IMR-90 (cell line): ENCODE measurements around the gene DNAJC12. TPM values are rescaled to one million over a fixed set of nuclear protein-coding genes. Genes with fewer than 3 reads are reported as not detected.

Source experiments
- ATAC-seq: fragments of 200-7000 bp; cut with Tn5 transposase; 2 replicates; pipeline ENCODE4 v1.9.1; 2020; ENCODE audit warnings: low read depth, mild to moderate bottlenecking, moderate library complexity
- BruUV-seq: library from RNA; stranded (reverse); fragments of 400-500 nt; replicated peaks from 2 replicates; lab custom pipeline; 2021; lab: Mats Ljungman, UMichigan
- CTCF ChIA-PET: fragments of 300-600 bp; formaldehyde crosslinking; extraction: SDS; loops from one replicate; lab custom pipeline; 2021; ENCODE audit warnings: antibody characterized with exemption; lab: Yijun Ruan, JAX
- POLR2A ChIA-PET: fragments of 300-600 bp; sonication (Branson Sonifier 250); formaldehyde crosslinking; loops from one replicate; lab custom pipeline; 2022; ENCODE audit warnings: antibody characterized with exemption; ENCODE audit not compliant: unreplicated experiment; lab: Charles Lee
- DNase-seq: peaks from one replicate; pipeline ENCODE4 v3.0.0; 2013
- H2AFZ ChIP-seq: replicated peaks from 2 replicates; pipeline ENCODE3; 2013; ENCODE audit warnings: low read length, mild to moderate bottlenecking; ENCODE audit not compliant: poor library complexity
- H2AK5ac ChIP-seq: 2 replicates; pipeline ENCODE4 v1.6.1; 2013; ENCODE audit warnings: low read depth, low read length, inconsistent platforms
- H2AK9ac ChIP-seq: replicated peaks from 2 replicates; pipeline ENCODE3; 2013; ENCODE audit warnings: mild to moderate bottlenecking, low read depth, low read length, moderate library complexity; ENCODE audit not compliant: poor library complexity
- H2BK120ac ChIP-seq: 2 replicates; pipeline ENCODE4 v1.6.1; 2013; ENCODE audit warnings: low read depth, low read length, inconsistent platforms
- H2BK15ac ChIP-seq: 3 replicates; pipeline ENCODE4 v1.6.1; 2013; ENCODE audit warnings: low read depth, low read length, inconsistent platforms
- H2BK20ac ChIP-seq: 2 replicates; pipeline ENCODE4 v1.6.1; 2013; ENCODE audit warnings: low read depth, mild to moderate bottlenecking, inconsistent platforms, low read length, moderate library complexity
- H2BK5ac ChIP-seq: 2 replicates; pipeline ENCODE4 v1.6.1; 2013; ENCODE audit warnings: mild to moderate bottlenecking, low read depth, low read length, inconsistent platforms; ENCODE audit not compliant: poor library complexity, severe bottlenecking
- H3K14ac ChIP-seq: replicated peaks from 2 replicates; pipeline ENCODE4 v1.6.1; 2013; ENCODE audit warnings: low read depth, low read length, inconsistent platforms
- H3K18ac ChIP-seq: 2 replicates; pipeline ENCODE4 v1.6.1; 2013; ENCODE audit warnings: low read depth, low read length, control low read depth
- H3K23ac ChIP-seq: 2 replicates; pipeline ENCODE4 v1.6.1; 2013; ENCODE audit warnings: low read depth, low read length, inconsistent platforms
- H3K27ac ChIP-seq: 2 replicates; pipeline ENCODE4 v1.5.1; 2013; ENCODE audit warnings: mild to moderate bottlenecking, control low read depth, low read length; ENCODE audit not compliant: insufficient read depth
- H3K27me3 ChIP-seq: 2 replicates; pipeline ENCODE4 v1.6.1; 2013; ENCODE audit warnings: low read length; ENCODE audit not compliant: control insufficient read depth, insufficient read depth
- H3K36me3 ChIP-seq: 2 replicates; pipeline ENCODE4 v1.6.1; 2013; ENCODE audit warnings: low read length, mixed read lengths; ENCODE audit not compliant: control insufficient read depth, insufficient read depth
- H3K4ac ChIP-seq: 2 replicates; pipeline ENCODE4 v1.6.1; 2013; ENCODE audit warnings: low read depth, low read length, inconsistent platforms
- H3K4me1 ChIP-seq: 2 replicates; pipeline ENCODE4 v1.6.1; 2013; ENCODE audit warnings: low read length, mixed read lengths; ENCODE audit not compliant: control insufficient read depth, insufficient read depth
- H3K4me2 ChIP-seq: 2 replicates; pipeline ENCODE4 v1.6.1; 2013; ENCODE audit warnings: low read depth, mild to moderate bottlenecking, control low read depth, low read length, moderate library complexity
- H3K4me3 ChIP-seq: 2 replicates; pipeline ENCODE4 v1.5.1; 2013; ENCODE audit warnings: low read depth, mild to moderate bottlenecking, control low read depth, low read length, moderate library complexity; ENCODE audit not compliant: insufficient read depth
- H3K56ac ChIP-seq: 2 replicates; pipeline ENCODE4 v1.6.1; 2013; ENCODE audit warnings: low read length, inconsistent platforms; ENCODE audit not compliant: insufficient read depth; ENCODE audit errors: extremely low read depth
- H3K79me1 ChIP-seq, 2 experiments: 2 replicates each; pipeline ENCODE4 v1.6.1; 2013; ENCODE audit warnings: low read length in 2 of 2, inconsistent platforms in 1 of 2, low read depth in 1 of 2
- H3K9ac ChIP-seq: 2 replicates; pipeline ENCODE4 v1.6.1; 2013; ENCODE audit warnings: low read depth, low read length, control low read depth
- H3K9me1 ChIP-seq: 2 replicates; pipeline ENCODE4 v1.6.1; 2013; ENCODE audit warnings: low read length, inconsistent platforms; ENCODE audit not compliant: insufficient read depth
- H3K9me3 ChIP-seq: 2 replicates; pipeline ENCODE4 v1.6.1; 2013; ENCODE audit warnings: low read length; ENCODE audit not compliant: control insufficient read depth, insufficient read depth
- H4K20me1 ChIP-seq: 2 replicates; pipeline ENCODE4 v1.6.1; 2013; ENCODE audit warnings: low read length, inconsistent platforms; ENCODE audit not compliant: insufficient read depth
- H4K5ac ChIP-seq: 2 replicates; pipeline ENCODE4 v1.6.1; 2013; ENCODE audit warnings: mild to moderate bottlenecking, low read depth, low read length, control low read depth
- H4K8ac ChIP-seq, 2 experiments: 2 replicates each; pipeline ENCODE4 v1.6.1; 2013; ENCODE audit warnings: low read depth in 2 of 2, low read length in 2 of 2, control low read depth in 1 of 2, inconsistent platforms in 1 of 2
- H4K91ac ChIP-seq: 2 replicates; pipeline ENCODE4 v1.6.1; 2013; ENCODE audit warnings: low read depth, low read length, inconsistent platforms; ENCODE audit not compliant: insufficient read depth
- BHLHE40 ChIP-seq: fragments of 150-350 bp; IDR thresholded peaks from 2 replicates; pipeline ENCODE4 v1.6.1; 2016; ENCODE audit warnings: mild to moderate bottlenecking, low read depth, low read length
- CEBPB ChIP-seq: IDR thresholded peaks from 2 replicates; pipeline ENCODE4 v1.6.1; 2012; ENCODE audit warnings: low read depth, low read length, improper control_type of control experiment
- CHD1 ChIP-seq: IDR thresholded peaks from 2 replicates; pipeline ENCODE4 v1.6.1; 2012; ENCODE audit warnings: low read depth, low read length, improper control_type of control experiment
- CTCF ChIP-seq: conservative IDR thresholded peaks from 2 replicates; pipeline ENCODE4 v1.5.1; 2012; ENCODE audit warnings: mild to moderate bottlenecking, low read depth, low read length, improper control_type of control experiment
- FOS ChIP-seq: fragments of 150-350 bp; IDR thresholded peaks from 2 replicates; pipeline ENCODE4 v1.6.1; 2016; ENCODE audit warnings: low read depth, low read length
- MAFK ChIP-seq: IDR thresholded peaks from 2 replicates; pipeline ENCODE4 v1.6.1; 2012; ENCODE audit warnings: low read depth, low read length, improper control_type of control experiment
- MXI1 ChIP-seq: IDR thresholded peaks from 2 replicates; pipeline ENCODE4 v1.6.1; 2012; ENCODE audit warnings: low read depth, mild to moderate bottlenecking, low read length, moderate library complexity, borderline replicate concordance
- POLR2A ChIP-seq: IDR thresholded peaks from 2 replicates; pipeline ENCODE4 v1.6.1; 2012; ENCODE audit warnings: mild to moderate bottlenecking, low read depth, low read length
- RCOR1 ChIP-seq: IDR thresholded peaks from 2 replicates; pipeline ENCODE4 v1.6.1; 2012; ENCODE audit warnings: mild to moderate bottlenecking, low read length, improper control_type of control experiment; ENCODE audit not compliant: insufficient replicate concordance
- USF2 ChIP-seq: fragments of 150-350 bp; IDR thresholded peaks from 2 replicates; pipeline ENCODE4 v1.6.1; 2017; ENCODE audit warnings: mild to moderate bottlenecking, antibody characterized with exemption, low read length, low read depth
- WGBS, 2 experiments: methylation state at CpG; one replicate each; pipeline versions ENCODE4 v1.1.5 to v1.1.7; 2013; ENCODE audit warnings: missing lambda C conversion rate in 2 of 2; ENCODE audit not compliant: insufficient read length in 1 of 2; ENCODE audit errors: extremely low coverage in 2 of 2; 5-methylcytosine and 5-hydroxymethylcytosine counted together
- dilution Hi-C: fragments of 300-500 bp; cut with HindIII; formaldehyde crosslinking; loops from one replicate; pipeline ENCODE4 v1.14.3; 2018; ENCODE audit warnings: low sequenced_read_pairs; ENCODE audit not compliant: unreplicated experiment
- in situ Hi-C: fragments of 300-500 bp; cut with MboI; formaldehyde crosslinking; loops from 3 replicates; pipeline ENCODE4 v1.14.3; 2019; ENCODE audit warnings: low sequenced_read_pairs, inconsistent platforms, mixed read lengths
- intact Hi-C: fragments of 100-400 bp; cut with micrococcal nuclease; formaldehyde crosslinking; loops from 2 replicates; pipeline ENCODE4 v1.10.0; 2022
- polyA plus RNA-seq, 3 experiments: library from polyadenylated mRNA; depleted of rRNA; stranded (reverse); fragments of >200 nt; gene quantifications; 2 replicates each; pipeline ENCODE4 v1.2.3, GENCODE V29; 2012; ENCODE audit warnings: low replicate concordance in 1 of 3
- total RNA-seq: library from RNA; depleted of rRNA; stranded (reverse); fragments of >200 nt; gene quantifications from 2 replicates; pipeline ENCODE4 v1.2.3, GENCODE V29; 2012

Gene DNAJC12
- total and polyA plus RNA-seq, 2 of the 4 experiments (the other 2 are of a cell fraction) = 2.3 to 2.9 TPM

- TF ChIP-seq MAFK (no peak), POLR2A (no peak)
Measured at GRCh38 chr10:67875340-67876238, 37.6 kb upstream of the DNAJC12 start (continued).

GRCh38 chr10:67869996-67870395 lies 32.0 kb upstream of the DNAJC12 start:
- Histone ChIP-seq H2BK20ac (no peak overlapping the region), H4K20me1 (no peaks in the 10 kb centered on the region), H3K79me1 (no peaks in the 10 kb centered on the region), H3K4ac (no peak overlapping the region), H2BK120ac (no peak overlapping the region), H3K27ac (no peak overlapping the region), H3K4me3 (no peak overlapping the region), H3K9me1 (no peaks in the 10 kb centered on the region), H3K18ac (no peak overlapping the region), H3K4me1 (no peaks in the 10 kb centered on the region), H4K8ac (no peak overlapping the region), H3K23ac (no peak overlapping the region), H2AK5ac (no peak overlapping the region), H3K14ac (no peak overlapping the region), H3K9me3 (no peaks in the 10 kb centered on the region), H3K56ac (no peak overlapping the region), H2BK5ac (no peak overlapping the region), H3K27me3 (no peaks in the 10 kb centered on the region), H3K4me2 (no peak overlapping the region), H4K91ac (no peak overlapping the region), H2AK9ac (no peak overlapping the region), H3K36me3 (no peaks in the 10 kb centered on the region), H2BK15ac (no peak overlapping the region), H3K9ac (no peak overlapping the region), H4K5ac (no peak overlapping the region), H2AFZ (no peak overlapping the region)
- TF ChIP-seq RCOR1 (no peak), FOS (no peak), MXI1 (no peak), POLR2A (no peak), CTCF (no peak), CHD1 (no peak), MAFK (no peak), USF2 (no peak), BHLHE40 (no peak), CEBPB (no peak)
- no CpG with 5 or more reads among the region's 6 CpGs for WGBS, 2 experiments
- CTCF ChIA-PET = interaction anchor here (1.0 kb wide), 1 partner anchor 15 kb away, joined by 3 read pairs; no protein-coding TSS in a partner anchor
- intact Hi-C loops (no loop called here), in situ Hi-C loops (loop anchor here (25.0 kb wide), 2 partner anchors 317 to 417 kb away; no protein-coding TSS in a partner anchor), dilution Hi-C loops (no loop called here)
- POLR2A ChIA-PET = no interaction called here
- ATAC-seq (no peak), DNase-seq (no peak)
- BruUV-seq = no TSS peak
